ENCODE data around the gene MYLK4.

MYLK4 gene

GRCh38 chr6:2768696-2769095 lies 18.0 kb upstream of the MYLK4 start:
- peak overlapping the region; percentile 90 for H3K4me3 ChIP-seq (replicated peaks; ENCODE audit: low read depth, low read length)
- no peak for TF ChIP-seq CTCF (IDR thresholded peaks at IDR 0.05; ENCODE audit: low read length, missing control alignments)
- DNase-seq (ENCODE audit: low read depth): no peak

GRCh38 chr6:2767657-2768524 lies 17.2 kb upstream of the MYLK4 start:
- no peak for DNase-seq (ENCODE audit: low read depth)
- no peak for TF ChIP-seq CTCF (IDR thresholded peaks at IDR 0.05; ENCODE audit: low read length, missing control alignments)
- peak overlapping the region; percentile 90 for H3K4me3 ChIP-seq (replicated peaks; ENCODE audit: low read depth, low read length)

- H3K4me3 ChIP-seq (replicated peaks; ENCODE audit: low read depth, low read length): peak overlapping the region; percentile 90
- DNase-seq (ENCODE audit: low read depth): peak; percentile 33
- TF ChIP-seq CTCF (IDR thresholded peaks at IDR 0.05; ENCODE audit: low read length, missing control alignments): no peak
Observed at GRCh38 chr6:2766767-2767656, 16.3 kb upstream of the MYLK4 start.

GRCh38 chr6:2765896-2766766 lies 15.4 kb upstream of the MYLK4 start:
- no peak for TF ChIP-seq CTCF (IDR thresholded peaks at IDR 0.05; ENCODE audit: low read length, missing control alignments)
- DNase-seq (ENCODE audit: low read depth): peak; percentile 46
- peak overlapping the region; percentile 90 for H3K4me3 ChIP-seq (replicated peaks; ENCODE audit: low read depth, low read length)

GRCh38 chr6:2765166-2765895 lies 14.6 kb upstream of the MYLK4 start, which contains the start of gene WRNIP1:
Gene WRNIP1, plus strand, starts transcription at chr6:2765393. Its CDS starts 230 bp downstream, at chr6:2765623.
- peak; percentile 99 for DNase-seq (ENCODE audit: low read depth)
- H3K4me3 ChIP-seq (replicated peaks; ENCODE audit: low read depth, low read length): peak within 1 kb of the TSS; percentile 90
- TF ChIP-seq CTCF (IDR thresholded peaks at IDR 0.05; ENCODE audit: low read length, missing control alignments): no peak
